Loucy (cell line): ENCODE results near the gene XRCC5.

Experiments used
- H2AFZ ChIP-seq: fragments of 200-600 bp; sonication (generic); 2 replicates; pipeline ENCODE4 v1.6.0; 2016; ENCODE audit warnings: antibody characterized with exemption, mild to moderate bottlenecking, low read length, moderate library complexity
- H3F3A ChIP-seq: fragments of 200-600 bp; 2 replicates; pipeline ENCODE4 v1.6.0; 2016; ENCODE audit warnings: antibody characterized with exemption, low read depth, mild to moderate bottlenecking
- H3K27me3 ChIP-seq: fragments of 200-600 bp; sonication (generic); 2 replicates; pipeline ENCODE4 v1.6.1; 2014; ENCODE audit warnings: low read length, mild to moderate bottlenecking; ENCODE audit not compliant: insufficient read depth, poor library complexity, severe bottlenecking
- H3K36me3 ChIP-seq: fragments of 200-600 bp; sonication (generic); 2 replicates; pipeline ENCODE4 v1.6.1; 2016; ENCODE audit warnings: low read length; ENCODE audit not compliant: insufficient read depth
- H3K4me1 ChIP-seq: fragments of 200-600 bp; sonication (generic); 2 replicates; pipeline ENCODE4 v1.5.1; 2014; ENCODE audit warnings: low read length, mild to moderate bottlenecking; ENCODE audit not compliant: insufficient read depth, poor library complexity, severe bottlenecking
- H3K4me2 ChIP-seq: fragments of 200-600 bp; sonication (generic); 2 replicates; pipeline ENCODE4 v1.6.0; 2014; ENCODE audit warnings: antibody characterized with exemption, low read length, low read depth, mild to moderate bottlenecking; ENCODE audit not compliant: poor library complexity, severe bottlenecking
- H3K4me3 ChIP-seq: fragments of 200-600 bp; sonication (generic); 2 replicates; pipeline ENCODE4 v1.5.1; 2014; ENCODE audit warnings: low read length, mild to moderate bottlenecking, mixed read lengths; ENCODE audit not compliant: poor library complexity, severe bottlenecking
- H3K79me2 ChIP-seq: fragments of 200-600 bp; sonication (generic); 2 replicates; pipeline ENCODE4 v1.6.1; 2014; ENCODE audit warnings: low read length; ENCODE audit not compliant: insufficient read depth
- H3K9ac ChIP-seq: fragments of 200-600 bp; sonication (generic); 2 replicates; pipeline ENCODE4 v1.6.0; 2014; ENCODE audit warnings: mild to moderate bottlenecking, low read depth, low read length, moderate library complexity; ENCODE audit not compliant: poor library complexity, severe bottlenecking
- H3K9me2 ChIP-seq: fragments of 200-600 bp; sonication (generic); replicated peaks from 2 replicates; pipeline ENCODE4 v1.6.1; 2016; ENCODE audit warnings: low read depth, low read length, mixed read lengths
- H3K9me3 ChIP-seq: fragments of 200-600 bp; sonication (generic); 2 replicates; pipeline ENCODE4 v1.6.1; 2014; ENCODE audit warnings: mild to moderate bottlenecking, antibody characterized with exemption, low read length, low read depth; ENCODE audit not compliant: insufficient read depth
- H4K20me1 ChIP-seq: fragments of 200-600 bp; sonication (generic); 2 replicates; pipeline ENCODE4 v1.6.0; 2014; ENCODE audit warnings: antibody characterized with exemption, low read length, mild to moderate bottlenecking; ENCODE audit not compliant: insufficient read depth, poor library complexity, severe bottlenecking
- CTCF ChIP-seq: fragments of 200-600 bp; sonication (generic); conservative IDR thresholded peaks from 2 replicates; pipeline ENCODE4 v1.5.1; 2014; ENCODE audit warnings: mild to moderate bottlenecking, antibody characterized with exemption, low read length
- EZH2phosphoT487 ChIP-seq: fragments of 200-600 bp; IDR thresholded peaks from 2 replicates; pipeline ENCODE4 v1.6.1; 2018; ENCODE audit warnings: antibody characterized with exemption, mild to moderate bottlenecking, moderate library complexity, borderline replicate concordance

The XRCC5 gene

GRCh38 chr2:216151313-216152025, 42.3 kb downstream of the XRCC5 start:
- Histone ChIP-seq H4K20me1 (peaks cover 10% of the 10 kb centered on the region), H3F3A (no peaks in the 10 kb centered on the region), H3K36me3 (peaks cover 97% of the 10 kb centered on the region), H3K4me1 (no peaks in the 10 kb centered on the region), H3K4me2 (no peak overlapping the region), H3K9ac (no peak overlapping the region), H3K4me3 (no peak overlapping the region), H3K9me3 (no peaks in the 10 kb centered on the region), H3K27me3 (no peaks in the 10 kb centered on the region), H3K79me2 (peaks cover 53% of the 10 kb centered on the region; the same call in 1 of the 2 replicates), H3K9me2 (no peaks in the 10 kb centered on the region), H2AFZ (no peak overlapping the region)
- no peak for TF ChIP-seq EZH2phosphoT487
- peak; percentile 58 for TF ChIP-seq CTCF

- no peaks in the 10 kb centered on the region for H3K4me1 ChIP-seq
- peaks cover 24% of the 10 kb centered on the region for H4K20me1 ChIP-seq
- no peaks in the 10 kb centered on the region for H3K9me3 ChIP-seq
- no peaks in the 10 kb centered on the region for H3K9me2 ChIP-seq
- peaks cover 60% of the 10 kb centered on the region for H3K79me2 ChIP-seq
- peaks cover 94% of the 10 kb centered on the region for H3K36me3 ChIP-seq
- H3K4me3 ChIP-seq: no peak overlapping the region
- no peak overlapping the region for H3K4me2 ChIP-seq
- TF ChIP-seq CTCF (no peak), EZH2phosphoT487 (no peak)
- no peak overlapping the region for H2AFZ ChIP-seq
- H3K27me3 ChIP-seq: no peaks in the 10 kb centered on the region
- no peak overlapping the region for H3K9ac ChIP-seq
- H3F3A ChIP-seq: no peaks in the 10 kb centered on the region
Observed at GRCh38 chr2:216155954-216156353, 46.8 kb downstream of the XRCC5 start.

GRCh38 chr2:216156822-216157221, 47.7 kb downstream of the XRCC5 start:
- Histone ChIP-seq H3K9ac (no peak overlapping the region), H3K36me3 (peaks cover 95% of the 10 kb centered on the region), H4K20me1 (peaks cover 18% of the 10 kb centered on the region), H3K4me1 (no peaks in the 10 kb centered on the region), H2AFZ (no peak overlapping the region), H3K4me2 (no peak overlapping the region), H3F3A (no peaks in the 10 kb centered on the region), H3K9me3 (no peaks in the 10 kb centered on the region), H3K79me2 (peaks cover 55% of the 10 kb centered on the region), H3K4me3 (no peak overlapping the region), H3K27me3 (no peaks in the 10 kb centered on the region), H3K9me2 (no peaks in the 10 kb centered on the region)
- TF ChIP-seq EZH2phosphoT487: no peak
- no peak for TF ChIP-seq CTCF
